ENCODE measurements around the gene SAMD8.

Gene SAMD8

DNA sequence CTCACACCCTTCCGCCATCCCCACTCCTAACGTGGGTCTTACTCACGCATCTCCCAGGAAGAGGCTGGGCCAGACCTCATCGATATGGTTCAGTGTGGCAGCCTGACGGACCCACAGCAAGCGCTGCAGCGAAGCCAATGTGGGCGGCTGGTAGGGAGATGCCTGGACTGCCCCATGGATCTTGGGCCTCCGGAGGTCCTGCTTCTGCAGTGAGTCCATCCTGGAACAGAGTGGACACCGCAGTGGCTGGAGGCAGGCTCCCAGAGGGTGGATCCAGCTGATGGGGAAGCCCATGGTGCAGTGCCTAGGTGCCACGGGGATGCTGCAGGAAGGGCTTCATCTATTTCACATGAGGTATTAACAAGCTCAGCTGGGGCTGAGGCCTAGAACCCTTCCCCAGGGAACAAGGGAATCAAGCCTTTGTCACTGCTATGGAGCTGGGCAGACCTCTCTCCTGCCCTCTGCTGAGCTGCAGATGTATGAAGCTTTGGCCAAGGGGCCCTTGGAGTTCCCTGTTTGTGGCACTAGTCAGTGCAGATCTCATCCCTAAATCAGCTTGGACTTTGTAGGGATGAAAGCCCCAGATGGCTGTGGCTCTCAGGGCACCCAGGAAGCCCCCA lies 13.7 kb upstream of the SAMD8 start:
- peak in 1 of 2 experiments; percentile 18 for DNase-seq (ENCODE audit: low read depth in 1 of 2, low spot score in 1 of 2)
- no peak overlapping the region for H3K27ac ChIP-seq (replicated peaks)
- no peaks in the 10 kb centered on the region for H3K27me3 ChIP-seq (ENCODE audit: insufficient read depth, poor library complexity, severe bottlenecking)
- H3K4me3 ChIP-seq (replicated peaks; ENCODE audit: insufficient read depth, low read length) = no peak overlapping the region
- TF ChIP-seq POLR2AphosphoS5 (IDR thresholded peaks at IDR 0.05; ENCODE audit: low read depth) = no peak
- TF ChIP-seq, protein P1, sequence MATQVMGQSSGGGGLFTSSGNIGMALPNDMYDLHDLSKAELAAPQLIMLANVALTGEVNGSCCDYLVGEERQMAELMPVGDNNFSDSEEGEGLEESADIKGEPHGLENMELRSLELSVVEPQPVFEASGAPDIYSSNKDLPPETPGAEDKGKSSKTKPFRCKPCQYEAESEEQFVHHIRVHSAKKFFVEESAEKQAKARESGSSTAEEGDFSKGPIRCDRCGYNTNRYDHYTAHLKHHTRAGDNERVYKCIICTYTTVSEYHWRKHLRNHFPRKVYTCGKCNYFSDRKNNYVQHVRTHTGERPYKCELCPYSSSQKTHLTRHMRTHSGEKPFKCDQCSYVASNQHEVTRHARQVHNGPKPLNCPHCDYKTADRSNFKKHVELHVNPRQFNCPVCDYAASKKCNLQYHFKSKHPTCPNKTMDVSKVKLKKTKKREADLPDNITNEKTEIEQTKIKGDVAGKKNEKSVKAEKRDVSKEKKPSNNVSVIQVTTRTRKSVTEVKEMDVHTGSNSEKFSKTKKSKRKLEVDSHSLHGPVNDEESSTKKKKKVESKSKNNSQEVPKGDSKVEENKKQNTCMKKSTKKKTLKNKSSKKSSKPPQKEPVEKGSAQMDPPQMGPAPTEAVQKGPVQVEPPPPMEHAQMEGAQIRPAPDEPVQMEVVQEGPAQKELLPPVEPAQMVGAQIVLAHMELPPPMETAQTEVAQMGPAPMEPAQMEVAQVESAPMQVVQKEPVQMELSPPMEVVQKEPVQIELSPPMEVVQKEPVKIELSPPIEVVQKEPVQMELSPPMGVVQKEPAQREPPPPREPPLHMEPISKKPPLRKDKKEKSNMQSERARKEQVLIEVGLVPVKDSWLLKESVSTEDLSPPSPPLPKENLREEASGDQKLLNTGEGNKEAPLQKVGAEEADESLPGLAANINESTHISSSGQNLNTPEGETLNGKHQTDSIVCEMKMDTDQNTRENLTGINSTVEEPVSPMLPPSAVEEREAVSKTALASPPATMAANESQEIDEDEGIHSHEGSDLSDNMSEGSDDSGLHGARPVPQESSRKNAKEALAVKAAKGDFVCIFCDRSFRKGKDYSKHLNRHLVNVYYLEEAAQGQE (IDR thresholded peaks at IDR 0.05; ENCODE audit: insufficient replicate concordance, low read depth) = no peak
- no peak for TF ChIP-seq SPI1 (IDR thresholded peaks at IDR 0.05; ENCODE audit: borderline replicate concordance, low read depth)
- TF ChIP-seq, protein P2, sequence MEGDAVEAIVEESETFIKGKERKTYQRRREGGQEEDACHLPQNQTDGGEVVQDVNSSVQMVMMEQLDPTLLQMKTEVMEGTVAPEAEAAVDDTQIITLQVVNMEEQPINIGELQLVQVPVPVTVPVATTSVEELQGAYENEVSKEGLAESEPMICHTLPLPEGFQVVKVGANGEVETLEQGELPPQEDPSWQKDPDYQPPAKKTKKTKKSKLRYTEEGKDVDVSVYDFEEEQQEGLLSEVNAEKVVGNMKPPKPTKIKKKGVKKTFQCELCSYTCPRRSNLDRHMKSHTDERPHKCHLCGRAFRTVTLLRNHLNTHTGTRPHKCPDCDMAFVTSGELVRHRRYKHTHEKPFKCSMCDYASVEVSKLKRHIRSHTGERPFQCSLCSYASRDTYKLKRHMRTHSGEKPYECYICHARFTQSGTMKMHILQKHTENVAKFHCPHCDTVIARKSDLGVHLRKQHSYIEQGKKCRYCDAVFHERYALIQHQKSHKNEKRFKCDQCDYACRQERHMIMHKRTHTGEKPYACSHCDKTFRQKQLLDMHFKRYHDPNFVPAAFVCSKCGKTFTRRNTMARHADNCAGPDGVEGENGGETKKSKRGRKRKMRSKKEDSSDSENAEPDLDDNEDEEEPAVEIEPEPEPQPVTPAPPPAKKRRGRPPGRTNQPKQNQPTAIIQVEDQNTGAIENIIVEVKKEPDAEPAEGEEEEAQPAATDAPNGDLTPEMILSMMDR (IDR thresholded peaks at IDR 0.05; ENCODE audit: insufficient read depth, low read length) = no peak
- no peak for TF ChIP-seq GABPA (IDR thresholded peaks at IDR 0.05; ENCODE audit: low read depth)

DNA sequence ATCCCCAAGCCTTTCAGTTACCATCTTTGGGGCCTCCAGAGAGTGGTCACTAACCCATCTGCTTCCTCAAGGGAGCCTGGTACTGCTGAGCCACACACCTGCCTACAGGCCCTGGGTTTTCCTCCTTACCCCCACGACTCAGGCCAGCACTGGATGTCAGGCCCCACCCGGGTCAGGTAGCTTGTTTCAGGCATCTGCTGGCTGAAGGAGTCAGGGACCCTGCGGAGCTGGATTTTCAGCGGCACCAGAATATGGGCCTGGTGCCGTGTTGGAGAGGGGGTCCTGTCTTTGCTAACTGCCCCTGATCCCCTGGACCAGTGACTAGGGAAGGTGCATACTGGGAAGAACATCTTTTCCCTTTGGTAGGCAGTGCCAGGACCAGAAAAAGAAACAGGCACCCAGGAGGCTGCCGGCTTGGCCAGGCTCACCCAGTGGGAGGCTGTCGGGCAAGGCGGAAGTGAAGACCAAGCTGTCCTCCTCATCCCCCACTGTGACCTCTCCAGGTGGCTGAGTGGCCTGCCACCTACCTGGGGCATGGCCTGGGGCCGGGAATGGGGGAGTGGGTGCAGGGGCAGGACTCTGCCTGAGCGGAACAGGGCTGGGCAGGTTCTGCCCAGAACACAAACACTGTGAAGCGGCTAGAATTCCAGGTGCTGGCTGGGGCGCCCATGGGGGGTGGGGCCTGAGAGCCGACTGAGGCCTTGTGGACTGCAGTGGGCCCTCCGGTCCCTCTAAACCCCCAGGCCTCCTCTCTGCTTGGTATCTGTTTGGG lies 12.4 kb upstream of the SAMD8 start:
- Histone ChIP-seq H3K27ac (replicated peaks) (no peak overlapping the region), H3K4me3 (replicated peaks; ENCODE audit: insufficient read depth, low read length) (no peak overlapping the region), H3K27me3 (ENCODE audit: insufficient read depth, poor library complexity, severe bottlenecking) (no peaks in the 10 kb centered on the region)
- no peak for DNase-seq (ENCODE audit: low read depth in 1 of 2, low spot score in 1 of 2)
- TF ChIP-seq, protein P1 (IDR thresholded peaks at IDR 0.05; ENCODE audit: insufficient replicate concordance, low read depth) = no peak
- TF ChIP-seq POLR2AphosphoS5 (IDR thresholded peaks at IDR 0.05; ENCODE audit: low read depth) (no peak), SPI1 (IDR thresholded peaks at IDR 0.05; ENCODE audit: borderline replicate concordance, low read depth) (no peak), GABPA (IDR thresholded peaks at IDR 0.05; ENCODE audit: low read depth) (no peak)
- TF ChIP-seq, protein P2 (IDR thresholded peaks at IDR 0.05; ENCODE audit: insufficient read depth, low read length) = no peak

DNA sequence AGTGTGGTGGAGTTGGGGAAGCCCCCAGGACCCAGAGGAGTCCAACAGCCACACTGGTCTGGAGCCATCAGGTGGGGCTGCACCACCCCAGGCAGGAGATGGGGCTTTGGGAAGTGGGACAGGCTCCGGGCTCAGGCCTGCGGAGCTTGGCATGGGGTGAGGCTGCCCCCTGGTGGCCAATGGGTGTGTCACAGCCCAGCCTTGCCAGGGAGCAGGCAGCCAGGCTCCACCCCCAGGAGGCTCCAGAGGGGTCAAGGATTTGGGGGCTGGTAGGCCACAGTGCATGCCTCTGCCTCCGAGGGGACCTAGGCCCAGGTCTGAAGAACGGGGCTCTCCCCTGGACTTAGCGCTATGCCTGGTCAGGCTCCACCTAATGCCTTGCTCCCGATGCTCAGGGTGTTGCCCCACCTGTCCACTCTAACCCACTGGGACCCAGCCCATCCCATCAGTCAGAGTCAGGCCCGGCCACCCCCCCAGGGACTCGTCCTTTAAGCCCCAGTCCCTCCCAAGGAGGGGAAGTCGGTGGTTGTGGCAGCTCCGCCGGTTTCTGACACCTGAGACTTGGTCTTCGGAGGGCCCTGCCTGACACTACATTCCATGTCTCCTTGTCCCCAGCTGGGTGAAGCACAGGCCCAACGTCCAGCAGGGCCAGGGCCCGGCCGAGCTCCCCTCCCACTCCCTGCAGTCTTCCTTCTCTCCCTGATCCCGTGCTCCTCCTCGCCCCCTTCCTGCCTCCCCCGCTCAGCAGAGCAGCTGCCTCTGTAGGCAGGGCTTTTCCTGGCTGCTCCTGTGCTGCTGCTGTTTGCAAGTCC lies 11.3 kb upstream of the SAMD8 start:
- H3K27ac ChIP-seq (replicated peaks) = no peak overlapping the region
- H3K27me3 ChIP-seq (ENCODE audit: insufficient read depth, poor library complexity, severe bottlenecking) = no peaks in the 10 kb centered on the region
- TF ChIP-seq, protein P2 (IDR thresholded peaks at IDR 0.05; ENCODE audit: insufficient read depth, low read length) = peak; percentile 86
- no peak for TF ChIP-seq GABPA (IDR thresholded peaks at IDR 0.05; ENCODE audit: low read depth)
- TF ChIP-seq POLR2AphosphoS5 (IDR thresholded peaks at IDR 0.05; ENCODE audit: low read depth) = no peak
- TF ChIP-seq, protein P1 (IDR thresholded peaks at IDR 0.05; ENCODE audit: insufficient replicate concordance, low read depth) = no peak
- no peak for TF ChIP-seq SPI1 (IDR thresholded peaks at IDR 0.05; ENCODE audit: borderline replicate concordance, low read depth)
- H3K4me3 ChIP-seq (replicated peaks; ENCODE audit: insufficient read depth, low read length) = no peak overlapping the region
- DNase-seq (ENCODE audit: low read depth in 1 of 2, low spot score in 1 of 2) = peak; percentile 42 to 68
